GM12878 (cell line): ENCODE results near the gene TLR10.
"Not testable (repeated sequence)": the region's sequence is repeated elsewhere in the genome, so short reads cannot be mapped to it uniquely, and the experiment has no call there.

Experiments
- CHD4 ChIP-seq: fragments of 200-600 bp; sonication (generic); IDR thresholded peaks from 2 replicates; pipeline ENCODE4 v1.6.1; 2016; ENCODE audit warnings: mild to moderate bottlenecking
- EP300 ChIP-seq, 2 experiments: fragments of 150-350 bp in 1 of 2; IDR thresholded peaks; 2 replicates each; pipeline ENCODE4 v1.6.1; 2011 to 2012; ENCODE audit warnings: low read depth in 2 of 2, low read length in 2 of 2, borderline replicate concordance in 1 of 2, improper control_type of control experiment in 1 of 2, inconsistent platforms in 1 of 2; ENCODE audit not compliant: control insufficient read depth in 1 of 2
- YBX1 ChIP-seq: fragments of 450-650 bp; IDR thresholded peaks from 2 replicates; pipeline ENCODE4 v1.6.1; 2016; ENCODE audit warnings: antibody characterized with exemption
- TF ChIP-seq, protein P1 (sequence below): fragments of 150-350 bp; IDR thresholded peaks from 2 replicates; pipeline ENCODE4 v1.6.1; 2016; ENCODE audit warnings: low read depth, low read length
- TF ChIP-seq, protein P2 (sequence below): IDR thresholded peaks from 2 replicates; pipeline ENCODE4 v1.6.1; 2011; ENCODE audit warnings: mild to moderate bottlenecking, low read depth, low read length, moderate library complexity; ENCODE audit not compliant: insufficient replicate concordance

DNA sequence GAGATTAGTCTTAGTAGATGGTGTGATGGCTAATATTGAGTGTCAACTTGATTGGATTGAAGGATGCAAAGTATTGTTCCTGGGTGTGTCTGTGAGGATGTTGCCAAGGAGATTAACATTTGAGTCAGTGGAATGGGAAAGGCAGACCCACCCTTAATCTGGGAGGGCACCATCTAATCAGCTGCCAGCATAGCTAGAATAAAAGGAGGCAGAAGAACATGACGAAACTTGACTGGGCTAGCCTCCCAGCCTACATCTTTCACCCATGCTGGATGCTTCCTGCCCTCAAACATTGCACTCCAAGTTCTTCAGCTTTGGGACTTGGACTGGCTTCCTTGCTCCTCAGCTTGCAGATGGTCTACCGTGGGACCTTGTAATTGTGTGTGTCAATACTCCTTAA, 12.5 kb downstream of the TLR10 start:
- TF ChIP-seq, protein P1, sequence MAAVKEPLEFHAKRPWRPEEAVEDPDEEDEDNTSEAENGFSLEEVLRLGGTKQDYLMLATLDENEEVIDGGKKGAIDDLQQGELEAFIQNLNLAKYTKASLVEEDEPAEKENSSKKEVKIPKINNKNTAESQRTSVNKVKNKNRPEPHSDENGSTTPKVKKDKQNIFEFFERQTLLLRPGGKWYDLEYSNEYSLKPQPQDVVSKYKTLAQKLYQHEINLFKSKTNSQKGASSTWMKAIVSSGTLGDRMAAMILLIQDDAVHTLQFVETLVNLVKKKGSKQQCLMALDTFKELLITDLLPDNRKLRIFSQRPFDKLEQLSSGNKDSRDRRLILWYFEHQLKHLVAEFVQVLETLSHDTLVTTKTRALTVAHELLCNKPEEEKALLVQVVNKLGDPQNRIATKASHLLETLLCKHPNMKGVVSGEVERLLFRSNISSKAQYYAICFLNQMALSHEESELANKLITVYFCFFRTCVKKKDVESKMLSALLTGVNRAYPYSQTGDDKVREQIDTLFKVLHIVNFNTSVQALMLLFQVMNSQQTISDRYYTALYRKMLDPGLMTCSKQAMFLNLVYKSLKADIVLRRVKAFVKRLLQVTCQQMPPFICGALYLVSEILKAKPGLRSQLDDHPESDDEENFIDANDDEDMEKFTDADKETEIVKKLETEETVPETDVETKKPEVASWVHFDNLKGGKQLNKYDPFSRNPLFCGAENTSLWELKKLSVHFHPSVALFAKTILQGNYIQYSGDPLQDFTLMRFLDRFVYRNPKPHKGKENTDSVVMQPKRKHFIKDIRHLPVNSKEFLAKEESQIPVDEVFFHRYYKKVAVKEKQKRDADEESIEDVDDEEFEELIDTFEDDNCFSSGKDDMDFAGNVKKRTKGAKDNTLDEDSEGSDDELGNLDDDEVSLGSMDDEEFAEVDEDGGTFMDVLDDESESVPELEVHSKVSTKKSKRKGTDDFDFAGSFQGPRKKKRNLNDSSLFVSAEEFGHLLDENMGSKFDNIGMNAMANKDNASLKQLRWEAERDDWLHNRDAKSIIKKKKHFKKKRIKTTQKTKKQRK = not testable (repeated sequence)
- not testable (repeated sequence) for TF ChIP-seq YBX1; CHD4; EP300 (IDR thresholded peaks at IDR 0.05; ENCODE audit: borderline replicate concordance in 1 of 2, control insufficient read depth in 1 of 2, low read depth in 2 of 2, low read length in 2 of 2)
- TF ChIP-seq, protein P2, sequence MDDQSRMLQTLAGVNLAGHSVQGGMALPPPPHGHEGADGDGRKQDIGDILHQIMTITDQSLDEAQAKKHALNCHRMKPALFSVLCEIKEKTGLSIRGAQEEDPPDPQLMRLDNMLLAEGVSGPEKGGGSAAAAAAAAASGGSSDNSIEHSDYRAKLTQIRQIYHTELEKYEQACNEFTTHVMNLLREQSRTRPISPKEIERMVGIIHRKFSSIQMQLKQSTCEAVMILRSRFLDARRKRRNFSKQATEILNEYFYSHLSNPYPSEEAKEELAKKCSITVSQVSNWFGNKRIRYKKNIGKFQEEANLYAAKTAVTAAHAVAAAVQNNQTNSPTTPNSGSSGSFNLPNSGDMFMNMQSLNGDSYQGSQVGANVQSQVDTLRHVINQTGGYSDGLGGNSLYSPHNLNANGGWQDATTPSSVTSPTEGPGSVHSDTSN = not testable (repeated sequence)
